ENCODE measurements around the gene GPR15.

The GPR15 gene

GRCh38 chr3:98551754-98552153 lies 20.0 kb downstream of the GPR15 start:
- no peak overlapping the region for H3K27ac ChIP-seq
- no peak for TF ChIP-seq ZFX (IDR thresholded peaks at IDR 0.05; ENCODE audit: borderline replicate concordance)
- TF ChIP-seq, protein P1, sequence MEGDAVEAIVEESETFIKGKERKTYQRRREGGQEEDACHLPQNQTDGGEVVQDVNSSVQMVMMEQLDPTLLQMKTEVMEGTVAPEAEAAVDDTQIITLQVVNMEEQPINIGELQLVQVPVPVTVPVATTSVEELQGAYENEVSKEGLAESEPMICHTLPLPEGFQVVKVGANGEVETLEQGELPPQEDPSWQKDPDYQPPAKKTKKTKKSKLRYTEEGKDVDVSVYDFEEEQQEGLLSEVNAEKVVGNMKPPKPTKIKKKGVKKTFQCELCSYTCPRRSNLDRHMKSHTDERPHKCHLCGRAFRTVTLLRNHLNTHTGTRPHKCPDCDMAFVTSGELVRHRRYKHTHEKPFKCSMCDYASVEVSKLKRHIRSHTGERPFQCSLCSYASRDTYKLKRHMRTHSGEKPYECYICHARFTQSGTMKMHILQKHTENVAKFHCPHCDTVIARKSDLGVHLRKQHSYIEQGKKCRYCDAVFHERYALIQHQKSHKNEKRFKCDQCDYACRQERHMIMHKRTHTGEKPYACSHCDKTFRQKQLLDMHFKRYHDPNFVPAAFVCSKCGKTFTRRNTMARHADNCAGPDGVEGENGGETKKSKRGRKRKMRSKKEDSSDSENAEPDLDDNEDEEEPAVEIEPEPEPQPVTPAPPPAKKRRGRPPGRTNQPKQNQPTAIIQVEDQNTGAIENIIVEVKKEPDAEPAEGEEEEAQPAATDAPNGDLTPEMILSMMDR (IDR thresholded peaks at IDR 0.05), result no peak

GRCh38 chr3:98552232-98553020 lies 20.6 kb downstream of the GPR15 start:
- no peak for TF ChIP-seq ZFX (IDR thresholded peaks at IDR 0.05; ENCODE audit: borderline replicate concordance)
- TF ChIP-seq, protein P1 (IDR thresholded peaks at IDR 0.05), result no peak
- no peak overlapping the region for H3K27ac ChIP-seq

- no peak for TF ChIP-seq ZFX (IDR thresholded peaks at IDR 0.05; ENCODE audit: borderline replicate concordance)
- TF ChIP-seq, protein P1 (IDR thresholded peaks at IDR 0.05), result no peak
- H3K27ac ChIP-seq, result no peak overlapping the region
These were observed 21.3 kb downstream of the GPR15 start for GRCh38 chr3:98553021-98553563.

DNA sequence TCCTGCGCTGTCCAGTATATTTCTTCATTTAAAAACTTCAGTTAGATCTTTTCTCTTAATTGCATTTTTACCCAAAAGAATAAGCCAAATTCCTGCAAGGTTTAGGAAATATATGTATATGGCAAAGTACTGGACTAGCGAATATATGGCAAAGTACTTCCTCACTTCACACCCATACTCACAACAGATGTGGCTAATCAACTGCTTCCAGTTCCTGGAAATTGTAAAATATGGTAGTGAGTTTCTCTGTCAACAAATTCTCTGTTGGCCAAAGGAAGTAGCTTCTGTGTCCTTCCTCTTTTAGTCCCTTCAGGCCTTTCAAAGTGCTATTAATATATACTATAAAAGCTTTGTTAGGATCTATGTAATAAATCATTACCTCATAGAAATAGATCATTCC lies 22.0 kb downstream of the GPR15 start:
- no peak overlapping the region for H3K27ac ChIP-seq
- TF ChIP-seq ZFX (IDR thresholded peaks at IDR 0.05; ENCODE audit: borderline replicate concordance), result no peak
- TF ChIP-seq, protein P1 (IDR thresholded peaks at IDR 0.05), result no peak

DNA sequence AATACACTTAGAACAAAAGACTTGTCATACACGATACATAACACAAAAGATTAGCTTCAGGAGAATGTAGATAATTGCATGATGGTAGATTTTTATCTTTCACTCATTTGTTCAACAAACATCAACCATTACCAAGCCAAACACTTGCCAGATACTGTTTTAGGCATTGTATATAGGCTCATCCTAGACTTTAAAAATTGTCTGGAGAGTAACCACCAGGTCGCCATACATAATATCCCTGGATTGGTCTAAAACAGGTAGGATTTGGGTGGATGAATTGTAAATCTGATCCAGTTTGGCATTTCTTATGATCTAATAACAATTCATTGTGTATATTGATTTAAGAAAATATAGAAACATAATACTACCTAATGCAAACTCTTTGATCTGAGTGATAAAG lies 22.8 kb downstream of the GPR15 start:
- H3K27ac ChIP-seq, result no peak overlapping the region
- no peak for TF ChIP-seq ZFX (IDR thresholded peaks at IDR 0.05; ENCODE audit: borderline replicate concordance)
- TF ChIP-seq, protein P1 (IDR thresholded peaks at IDR 0.05), result no peak

DNA sequence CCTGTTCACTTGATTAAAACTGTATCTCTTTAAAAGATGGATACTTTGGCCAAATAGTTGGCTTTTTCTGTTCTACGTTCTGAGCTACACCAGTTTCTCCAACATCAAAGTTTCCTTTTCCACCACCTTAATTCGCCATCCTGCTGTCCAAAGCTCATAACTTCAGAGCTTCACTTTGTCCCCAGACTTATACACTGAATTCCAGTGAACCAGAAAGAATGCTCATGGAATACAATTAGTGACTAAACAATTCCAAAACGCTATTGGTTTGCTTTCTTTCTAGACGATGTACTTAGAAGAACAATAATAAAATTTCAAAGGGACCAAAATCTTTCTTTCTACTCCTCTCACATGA lies 23.2 kb downstream of the GPR15 start:
- H3K27ac ChIP-seq, result no peak overlapping the region
- TF ChIP-seq, protein P1 (IDR thresholded peaks at IDR 0.05), result no peak
- no peak for TF ChIP-seq ZFX (IDR thresholded peaks at IDR 0.05; ENCODE audit: borderline replicate concordance)

All from 22Rv1 (cell line).